Tongue (tissue), 2 donors: ENCODE data around the gene SNX9. TPM values are rescaled to one million over a fixed set of nuclear protein-coding genes. Genes with fewer than 3 reads are reported as not detected.
A peak's percentile ranks its signal among the peaks of the same experiment; 100 is the strongest.
"Not testable (repeated sequence)": the region's sequence is repeated elsewhere in the genome, so short reads cannot be mapped to it uniquely, and the experiment has no call there.

Source experiments
- DNase-seq: peaks from one replicate; pipeline ENCODE4 v3.0.0-alpha.2; 2015
- total RNA-seq: library from RNA; depleted of rRNA; stranded (reverse); fragments of >200 nt; gene quantifications from one replicate; pipeline ENCODE4 v1.2.3, GENCODE V29; 2014

Gene SNX9
- total RNA-seq, 1 donor from 2014 or later = 40.7 TPM

DNA sequence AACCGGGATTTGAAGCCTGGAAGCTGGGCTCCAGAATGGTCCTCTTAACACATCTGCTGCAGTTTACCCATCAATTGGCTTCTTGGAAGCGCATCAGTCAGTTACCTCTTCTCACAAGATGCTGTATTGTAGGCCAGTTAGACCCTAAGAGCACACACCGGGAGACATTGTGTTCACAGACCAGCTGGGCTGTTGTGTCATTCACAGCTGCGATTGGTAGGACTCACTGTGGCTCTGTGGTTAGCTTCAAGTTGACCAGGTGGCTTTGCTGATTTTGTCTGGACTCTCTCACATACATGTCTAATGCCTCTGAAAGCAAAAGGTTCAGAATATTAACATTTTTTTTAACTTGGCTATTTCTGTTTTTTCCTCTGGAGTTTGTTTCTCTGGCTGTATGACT is 64.8 kb downstream of the SNX9 start:
- DNase-seq = no peak

DNA sequence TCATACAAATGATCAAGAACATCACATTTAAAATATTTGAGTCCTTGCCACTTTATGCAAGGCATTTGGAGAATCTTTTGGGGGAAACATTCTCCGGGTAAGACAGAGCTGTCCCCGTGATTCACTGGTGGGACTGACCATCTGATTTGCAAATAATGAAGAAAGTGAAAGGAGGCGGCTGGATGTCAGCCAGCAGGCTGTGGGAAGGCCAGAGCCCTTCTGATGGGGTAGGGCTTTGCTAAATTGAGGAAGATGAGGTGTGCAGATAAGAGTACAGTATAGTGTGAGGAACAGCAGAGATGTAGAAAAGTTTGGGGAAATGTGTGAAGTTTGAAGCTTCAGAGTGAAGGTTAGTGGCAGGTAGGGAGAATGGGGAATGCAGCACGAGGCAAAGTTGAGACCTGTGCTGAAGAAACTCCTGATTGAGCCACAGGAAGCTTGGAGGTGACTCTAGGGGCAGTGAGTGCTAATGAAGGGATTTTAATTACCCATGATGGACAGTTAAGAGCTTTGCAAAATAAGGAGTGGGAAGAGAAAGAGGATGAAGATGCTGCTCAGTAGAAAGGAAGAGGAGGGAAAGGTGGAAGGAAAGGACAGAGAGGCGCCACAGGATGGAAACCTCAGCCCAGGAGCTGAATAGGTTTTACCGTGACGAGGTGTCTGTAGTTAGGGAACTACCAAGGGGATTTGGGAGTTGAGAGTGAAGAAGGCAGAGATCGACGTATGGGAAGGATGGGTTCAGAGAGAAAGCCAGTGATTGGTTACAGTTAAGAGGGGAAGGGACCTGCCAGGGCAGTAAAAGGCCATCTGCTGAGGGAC is 68.7 kb downstream of the SNX9 start:
- DNase-seq = no peak

DNA sequence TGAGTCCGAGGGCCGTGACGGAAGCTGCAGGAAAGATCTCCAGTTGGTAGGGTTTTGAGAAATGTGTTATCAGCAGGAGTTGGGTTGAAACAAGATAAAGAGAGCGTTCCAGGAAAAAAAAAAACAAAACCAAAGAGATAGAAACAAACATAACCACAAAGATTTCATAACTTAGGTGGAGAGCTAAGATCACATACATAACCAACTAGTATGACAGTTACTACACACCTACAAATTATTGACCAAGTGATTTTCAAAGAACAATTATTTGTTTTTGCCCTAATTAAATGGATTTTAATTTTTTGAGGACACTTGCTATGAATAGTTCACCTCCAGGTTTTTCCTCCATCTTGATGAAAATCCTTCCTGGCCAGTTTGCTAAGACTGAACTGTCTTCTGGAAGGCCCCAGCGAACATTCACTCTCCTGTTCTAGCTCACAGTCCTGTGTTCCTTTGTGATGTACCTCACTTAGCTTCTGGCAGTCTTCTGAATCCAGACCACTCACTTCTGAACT is 69.4 kb downstream of the SNX9 start:
- no peak for DNase-seq

- DNase-seq = no peak
Observed at GRCh38 chr6:157893238-157893637, 70.2 kb downstream of the SNX9 start.

- no peak for DNase-seq
Observed at GRCh38 chr6:157895585-157895984, 72.5 kb downstream of the SNX9 start.

GRCh38 chr6:157896932-157897331 is 73.9 kb downstream of the SNX9 start:
- no peak for DNase-seq

- DNase-seq = no peak
Observed at GRCh38 chr6:157898169-157898568, 75.1 kb downstream of the SNX9 start.

GRCh38 chr6:157898640-157899039 is 75.6 kb downstream of the SNX9 start:
- DNase-seq = no peak

GRCh38 chr6:157900262-157900661 is 77.2 kb downstream of the SNX9 start:
- not testable (repeated sequence) for DNase-seq

DNA sequence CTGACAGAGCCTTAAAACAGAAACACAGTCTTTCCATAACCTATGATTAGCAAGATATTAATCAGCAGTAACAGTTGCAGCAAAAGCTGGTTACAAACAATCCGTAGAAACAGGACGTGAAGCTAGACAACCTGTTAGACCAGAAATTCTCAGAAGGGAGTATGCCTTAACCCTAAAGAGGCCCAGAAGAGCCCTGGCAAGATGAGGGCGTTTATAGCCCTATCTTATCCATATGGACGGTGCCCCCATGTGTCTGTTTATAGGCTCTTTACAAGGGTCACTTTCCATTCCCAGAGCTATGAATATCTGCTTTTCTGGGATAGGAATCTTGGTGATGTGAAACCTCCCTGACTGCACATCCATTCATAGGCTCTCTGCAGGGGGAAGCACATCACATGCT is 77.7 kb downstream of the SNX9 start:
- not testable (repeated sequence) for DNase-seq

- no peak for DNase-seq
Observed at GRCh38 chr6:157904999-157905398, 82.0 kb downstream of the SNX9 start.

DNA sequence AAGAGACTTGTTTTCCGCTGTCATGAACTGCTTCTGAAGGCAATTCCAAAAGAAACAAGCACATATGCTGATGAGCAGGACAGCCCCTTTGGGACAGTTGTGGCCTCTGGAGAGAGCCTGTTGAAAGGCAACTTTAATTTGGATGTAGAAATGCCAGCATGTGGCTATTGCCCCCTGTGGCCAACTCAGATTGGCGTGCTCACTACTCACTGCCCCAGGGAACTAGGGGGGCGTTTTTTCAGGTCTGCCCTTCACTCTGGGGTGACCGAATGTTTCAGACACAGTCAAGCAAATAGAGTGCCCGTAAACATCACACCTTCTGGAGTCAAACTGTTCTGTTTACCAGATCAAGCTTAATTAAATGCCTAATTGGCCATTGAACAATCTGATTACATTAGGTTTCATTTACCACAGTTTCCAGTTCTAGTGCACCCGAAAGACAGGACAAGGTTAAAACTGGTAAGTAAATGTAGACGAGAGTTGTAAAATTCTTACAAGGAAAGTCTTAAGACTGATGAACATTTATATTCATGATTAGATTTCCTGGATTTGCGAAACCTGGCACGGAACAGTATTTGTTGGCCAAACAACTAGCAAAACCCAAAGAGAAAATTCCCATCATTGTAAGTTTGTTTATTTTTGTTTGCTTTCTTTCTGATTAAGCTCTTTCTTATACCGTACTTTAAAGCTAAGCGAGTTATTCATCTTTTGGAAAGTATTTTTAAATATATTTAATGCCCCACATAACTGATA is 82.7 kb downstream of the SNX9 start:
- DNase-seq = no peak

- no peak for DNase-seq
Observed at GRCh38 chr6:157906537-157907061, 83.6 kb downstream of the SNX9 start.

DNA sequence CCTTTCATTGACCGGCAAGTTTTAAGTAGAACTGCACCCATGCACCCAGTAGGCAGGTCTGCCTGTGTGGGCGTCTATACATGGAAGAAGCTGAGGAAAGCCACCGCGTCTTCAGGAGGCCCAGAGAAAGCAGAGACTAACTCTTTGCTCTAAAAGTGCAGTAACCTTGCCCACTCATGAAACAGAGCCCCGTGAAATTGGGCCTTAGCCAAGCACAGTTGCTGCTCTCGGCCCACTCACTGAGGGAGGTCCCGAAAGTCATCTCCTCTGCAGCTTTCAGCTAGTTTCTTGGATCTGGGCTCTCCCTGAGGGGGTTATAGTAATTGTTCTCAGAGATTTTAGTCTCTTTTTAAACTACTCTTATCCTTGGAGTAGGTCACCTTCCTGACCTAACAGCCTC is 84.6 kb downstream of the SNX9 start:
- DNase-seq = no peak

GRCh38 chr6:157908369-157909281 is 85.6 kb downstream of the SNX9 start:
- DNase-seq = no peak

GRCh38 chr6:157909282-157909664 is 86.2 kb downstream of the SNX9 start:
- no peak for DNase-seq

DNA sequence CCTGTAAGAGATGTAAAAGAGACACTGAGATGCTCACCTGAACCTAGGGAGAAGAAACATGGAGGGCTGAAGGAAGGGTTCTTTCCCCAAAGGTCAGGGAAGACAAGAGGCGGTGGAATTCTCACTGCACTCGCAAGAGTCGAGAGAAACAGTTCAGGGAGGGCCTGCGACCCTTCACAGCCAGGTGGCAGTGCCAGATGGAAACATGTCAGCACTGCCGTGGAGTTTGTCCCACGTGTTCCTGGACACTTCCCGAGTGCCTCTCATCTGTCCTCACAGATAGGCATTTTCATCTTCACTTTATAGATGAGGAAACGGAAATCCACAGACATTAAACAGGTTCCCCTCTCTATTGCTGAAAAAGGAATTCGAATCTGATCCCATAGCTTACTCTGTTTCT is 88.2 kb downstream of the SNX9 start:
- no peak for DNase-seq

DNA sequence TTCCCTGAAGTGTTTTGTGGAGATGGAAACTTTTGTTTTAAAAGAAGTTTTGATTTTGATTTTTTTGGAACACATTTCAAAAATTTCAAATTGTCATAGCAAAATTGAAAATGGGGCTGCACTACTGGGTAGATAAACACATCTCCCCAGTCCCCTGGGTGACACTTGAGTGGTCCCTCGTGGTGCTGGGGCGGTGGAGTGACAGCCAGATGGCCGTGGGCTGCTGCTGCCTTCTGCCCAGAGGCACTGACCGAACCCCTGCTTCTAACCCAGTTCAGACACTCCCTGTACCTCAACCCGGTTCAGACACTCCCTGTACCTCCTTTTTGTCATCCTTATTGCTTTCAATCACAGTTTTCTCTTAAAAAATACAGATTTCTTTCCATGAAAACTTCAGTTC is 88.7 kb downstream of the SNX9 start:
- DNase-seq = no peak

DNA sequence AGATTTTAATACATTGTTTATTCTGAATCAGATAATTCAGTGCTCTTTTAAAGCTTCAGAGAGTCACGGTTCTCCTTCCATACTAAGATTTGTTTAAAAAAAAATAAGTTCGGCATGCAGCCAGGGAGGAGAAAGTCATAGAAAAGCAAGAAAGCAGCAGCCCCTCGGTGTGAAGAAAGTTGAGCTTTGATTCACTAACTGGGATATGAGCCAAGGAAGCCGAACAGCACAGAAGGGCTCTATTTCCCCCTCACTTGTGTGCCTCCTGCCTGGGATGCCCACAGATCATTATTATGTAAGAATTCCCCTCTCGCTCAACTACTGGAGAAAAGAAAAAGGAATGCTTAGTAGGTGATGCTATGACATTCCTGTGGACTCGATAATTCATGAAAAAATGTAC is 89.3 kb downstream of the SNX9 start:
- peak; percentile 83 for DNase-seq

DNA sequence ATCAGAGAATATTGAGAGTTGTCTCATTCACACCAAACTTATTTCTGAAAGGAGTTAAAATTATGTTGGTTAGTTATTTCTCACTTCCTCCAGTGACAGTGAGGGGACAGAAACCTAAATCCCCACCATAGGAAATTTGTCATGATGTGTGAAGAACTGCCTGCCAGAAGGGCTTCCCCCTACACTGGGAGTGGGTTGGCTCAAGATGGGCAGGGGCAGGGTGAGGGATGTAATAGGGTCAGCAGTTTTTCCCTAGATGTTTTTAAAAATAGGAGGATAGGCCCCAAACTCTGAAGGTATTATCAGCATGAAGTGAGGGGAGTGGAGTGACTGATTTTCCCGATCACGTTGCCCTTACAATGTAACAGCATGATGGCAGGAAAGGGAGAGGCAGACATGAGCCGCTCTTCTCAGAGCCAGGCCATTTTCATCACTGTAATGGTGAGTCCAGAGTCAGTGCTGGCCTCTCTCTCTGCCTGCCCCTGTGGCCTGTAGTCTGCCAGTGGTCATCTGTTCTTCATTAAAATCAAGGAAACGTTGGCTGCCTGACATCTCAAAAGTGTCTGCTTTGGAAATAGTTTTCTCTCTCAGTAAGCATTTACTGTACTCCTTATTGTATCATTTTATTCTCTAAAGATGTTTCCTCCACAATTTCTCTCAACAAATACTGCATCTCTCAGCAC is 98.8 kb downstream of the SNX9 start:
- DNase-seq = peak; percentile 71

DNA sequence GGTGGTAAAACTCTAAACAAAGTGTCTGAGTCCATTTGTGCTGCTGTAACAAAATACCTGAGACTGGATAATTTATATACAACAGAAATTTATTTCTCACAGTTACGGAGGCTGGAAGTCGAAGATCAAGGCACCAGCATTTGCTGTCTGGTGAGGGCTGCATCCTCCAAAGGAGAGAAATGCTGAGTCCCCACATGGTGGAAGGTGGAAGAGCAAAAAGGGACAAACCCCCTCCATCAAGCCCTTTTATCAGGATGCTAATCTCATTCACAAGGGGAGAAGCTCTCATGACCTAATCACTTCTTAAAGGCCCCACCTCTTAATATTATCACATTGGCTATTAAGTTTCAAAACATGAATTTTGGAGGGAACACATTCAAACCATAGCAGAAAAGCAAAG is 102.7 kb downstream of the SNX9 start:
- no peak for DNase-seq

GRCh38 chr6:157927011-157927410 is 104.0 kb downstream of the SNX9 start:
- no peak for DNase-seq
